Stimulated activated CD8-positive, alpha-beta memory T cell treated with anti-CD3 and anti-CD28 coated beads, Interleukin-4, amount 100 ng/mL, for 48 hours (primary cell): ENCODE results near the gene MAP3K3.
A peak's percentile ranks its signal among the peaks of the same experiment; 100 is the strongest.

Experiments used
- DNase-seq: peaks from one replicate; pipeline ENCODE4 v3.0.0-alpha.2; 2020

The MAP3K3 gene

DNA sequence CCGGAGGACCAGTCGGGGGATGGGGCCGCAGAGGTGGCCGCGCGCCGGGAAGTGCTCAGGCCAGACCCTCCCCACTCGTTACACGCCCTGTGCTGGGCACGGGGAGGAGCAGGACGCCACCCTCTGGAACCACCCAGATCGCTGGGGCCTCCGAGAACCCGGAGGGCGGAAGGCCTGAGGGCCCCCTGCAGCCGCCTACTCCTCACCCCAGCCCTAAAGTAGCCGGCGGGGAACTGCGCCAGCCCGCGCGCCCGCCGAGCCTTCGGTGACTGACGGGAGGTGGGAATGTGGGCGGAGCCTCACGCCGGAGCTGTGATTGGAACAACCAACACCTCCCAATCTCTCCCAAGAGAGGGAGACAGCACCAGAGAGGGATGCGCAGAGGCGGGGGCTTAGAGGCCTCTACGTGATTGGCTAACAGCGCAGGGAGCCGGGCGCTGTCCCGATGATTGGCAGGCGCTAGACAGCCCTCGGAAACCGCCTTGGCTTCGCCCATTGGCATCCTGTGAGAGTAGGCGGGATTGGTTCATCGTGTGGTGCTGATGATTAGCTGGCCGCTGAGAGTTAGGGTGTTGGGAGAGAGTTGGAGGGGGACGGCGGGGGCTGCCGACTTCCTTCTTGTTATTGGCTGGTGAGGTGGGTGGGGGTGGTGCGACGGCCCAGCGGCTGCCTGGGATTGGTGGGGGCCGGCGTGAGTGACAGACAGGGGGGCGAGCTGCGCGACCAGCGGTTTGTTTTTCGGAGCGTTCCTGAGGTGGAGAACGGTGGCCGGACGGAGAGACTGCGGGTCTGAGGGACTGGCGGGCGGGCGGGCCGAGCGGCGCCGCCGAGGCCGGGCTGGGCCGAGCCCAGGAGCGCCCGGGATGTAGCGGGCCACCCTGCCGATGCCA, at the start of gene MAP3K3:
MAP3K3 (plus strand) TSS at position 734 of the 890 bp plus-strand sequence. CDS start 343 bp downstream, outside the sequence.
- peak; percentile 96 for DNase-seq

DNA sequence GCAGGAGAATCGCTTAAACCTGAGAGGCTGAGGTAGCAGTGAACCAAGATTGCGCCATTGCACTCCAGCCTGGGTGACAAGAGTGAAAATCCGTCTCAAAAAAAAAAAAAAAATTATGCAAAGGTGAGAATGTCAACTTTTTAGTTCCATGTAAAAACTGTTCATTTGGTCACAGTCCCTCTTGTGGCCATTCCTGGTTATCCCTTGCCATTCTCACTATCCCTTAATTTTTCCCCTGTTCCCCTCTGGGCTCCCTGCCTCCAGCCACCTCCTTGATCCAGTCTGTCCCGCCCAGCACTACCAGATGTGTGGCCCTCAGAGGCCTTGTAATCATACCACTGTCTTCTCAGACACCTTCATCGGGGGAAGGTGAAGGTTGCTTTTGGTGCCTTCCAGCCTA, 48.6 kb upstream of the MAP3K3 start:
- DNase-seq, result no peak

GRCh38 chr17:63578027-63578768, 44.0 kb upstream of the MAP3K3 start:
- DNase-seq, result no peak

GRCh38 chr17:63578769-63579111, 43.5 kb upstream of the MAP3K3 start:
- no peak for DNase-seq

DNA sequence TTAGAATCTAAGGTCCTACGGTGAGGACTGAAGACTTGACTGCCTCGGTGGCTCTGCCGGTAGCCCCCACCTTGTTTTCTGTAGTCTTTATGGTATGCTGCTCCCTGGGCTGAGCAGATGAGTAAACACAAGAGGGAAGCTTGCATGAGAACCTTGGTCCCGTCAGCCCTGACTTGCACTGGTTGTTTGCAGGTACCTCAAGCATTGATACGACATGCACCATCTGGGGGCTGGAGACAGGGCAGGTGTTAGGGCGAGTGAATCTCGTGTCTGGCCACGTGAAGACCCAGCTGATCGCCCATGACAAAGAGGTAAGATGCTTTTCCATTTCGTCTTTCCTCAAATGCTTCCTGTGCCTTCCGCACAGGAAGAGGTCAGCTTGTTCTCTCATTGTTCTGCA, 42.6 kb upstream of the MAP3K3 start:
- DNase-seq, result no peak

- no peak for DNase-seq
Observed at GRCh38 chr17:63587770-63588169, 34.4 kb upstream of the MAP3K3 start.

- DNase-seq, result no peak
Observed at GRCh38 chr17:63588797-63589196, 33.4 kb upstream of the MAP3K3 start.

DNA sequence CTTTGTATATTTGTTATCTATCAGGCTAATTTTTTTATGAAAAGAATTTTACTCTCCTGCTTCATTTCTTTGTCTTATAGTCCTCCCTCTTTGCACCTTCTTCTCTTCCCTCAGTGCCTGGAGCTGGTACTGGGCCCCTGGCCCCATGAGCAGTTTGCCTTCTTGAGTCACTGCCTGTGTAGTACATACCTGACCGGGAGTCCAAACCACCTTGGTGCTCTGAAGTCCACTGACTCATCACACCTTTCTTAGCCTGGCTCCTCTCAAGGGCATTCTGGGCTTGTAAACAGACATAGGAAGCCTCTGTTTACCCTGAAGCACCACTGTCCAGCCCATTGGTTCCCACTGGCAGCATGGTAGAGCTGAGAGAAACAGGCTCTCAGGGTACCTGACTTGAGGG, 32.6 kb upstream of the MAP3K3 start:
- no peak for DNase-seq

DNA sequence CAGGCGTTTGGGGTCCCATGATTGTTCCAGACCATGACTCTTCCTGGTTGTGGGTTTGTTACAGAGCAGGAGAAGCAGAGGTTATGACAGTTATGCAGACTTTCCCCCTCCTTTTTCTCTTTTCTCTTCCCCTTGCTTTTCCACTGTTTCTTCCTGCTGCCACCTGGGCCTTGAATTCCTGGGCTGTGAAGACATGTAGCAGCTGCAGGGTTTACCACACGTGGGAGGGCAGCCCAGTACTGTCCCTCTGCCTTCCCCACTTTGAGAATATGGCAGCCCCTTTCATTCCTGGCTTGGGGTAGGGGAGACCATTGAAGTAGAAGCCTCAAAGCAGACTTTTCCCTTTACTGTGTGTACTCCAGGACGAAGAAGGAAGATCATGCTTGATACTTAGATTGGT, 29.4 kb upstream of the MAP3K3 start:
- DNase-seq, result no peak

DNA sequence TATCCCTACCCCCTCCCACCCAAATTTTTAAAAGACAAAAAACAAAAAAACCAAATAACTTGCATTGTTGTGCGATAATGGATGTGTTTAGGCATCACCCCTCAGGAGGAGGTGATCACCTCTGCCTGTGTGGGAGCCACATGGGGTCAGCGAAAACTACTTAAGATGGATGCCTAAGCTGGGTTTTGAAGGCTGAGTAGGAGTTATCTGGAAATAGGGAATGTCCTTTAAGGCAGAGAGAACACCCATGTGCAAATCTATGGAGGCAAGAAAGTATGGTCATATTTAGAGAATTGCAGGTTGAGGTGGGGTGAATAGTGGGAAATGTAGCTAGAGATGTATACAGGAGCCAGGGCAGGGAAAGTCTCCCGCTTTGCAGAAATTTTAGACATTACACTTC, 27.1 kb upstream of the MAP3K3 start:
- DNase-seq, result no peak

- no peak for DNase-seq
Observed at GRCh38 chr17:63596856-63597586, 25.2 kb upstream of the MAP3K3 start.

DNA sequence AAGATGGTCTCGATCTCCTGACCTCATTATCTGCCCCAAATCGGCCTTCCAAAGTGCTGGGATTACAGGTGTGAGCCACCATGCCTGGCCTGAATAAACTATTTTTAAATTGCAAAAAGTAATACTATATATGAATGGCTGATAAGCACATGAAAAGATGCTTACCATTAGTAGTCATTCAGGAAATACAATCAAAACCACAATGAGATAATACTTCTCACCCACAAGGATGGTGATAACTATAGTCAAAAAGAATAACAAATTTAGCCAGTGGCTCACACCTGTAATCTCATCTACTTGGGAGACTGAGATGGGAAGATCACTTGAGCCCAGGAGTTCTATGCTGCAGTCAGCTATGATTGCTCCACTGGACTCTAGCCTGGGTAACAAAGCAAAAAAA, 23.9 kb upstream of the MAP3K3 start:
- DNase-seq, result no peak

- DNase-seq, result peak; percentile 91
Observed at GRCh38 chr17:63600569-63601438, 21.4 kb upstream of the MAP3K3 start, which contains the start of gene TACO1. TACO1 (plus strand) TSS chr17:63600895; CDS start chr17:63601084, 189 bp downstream.

DNA sequence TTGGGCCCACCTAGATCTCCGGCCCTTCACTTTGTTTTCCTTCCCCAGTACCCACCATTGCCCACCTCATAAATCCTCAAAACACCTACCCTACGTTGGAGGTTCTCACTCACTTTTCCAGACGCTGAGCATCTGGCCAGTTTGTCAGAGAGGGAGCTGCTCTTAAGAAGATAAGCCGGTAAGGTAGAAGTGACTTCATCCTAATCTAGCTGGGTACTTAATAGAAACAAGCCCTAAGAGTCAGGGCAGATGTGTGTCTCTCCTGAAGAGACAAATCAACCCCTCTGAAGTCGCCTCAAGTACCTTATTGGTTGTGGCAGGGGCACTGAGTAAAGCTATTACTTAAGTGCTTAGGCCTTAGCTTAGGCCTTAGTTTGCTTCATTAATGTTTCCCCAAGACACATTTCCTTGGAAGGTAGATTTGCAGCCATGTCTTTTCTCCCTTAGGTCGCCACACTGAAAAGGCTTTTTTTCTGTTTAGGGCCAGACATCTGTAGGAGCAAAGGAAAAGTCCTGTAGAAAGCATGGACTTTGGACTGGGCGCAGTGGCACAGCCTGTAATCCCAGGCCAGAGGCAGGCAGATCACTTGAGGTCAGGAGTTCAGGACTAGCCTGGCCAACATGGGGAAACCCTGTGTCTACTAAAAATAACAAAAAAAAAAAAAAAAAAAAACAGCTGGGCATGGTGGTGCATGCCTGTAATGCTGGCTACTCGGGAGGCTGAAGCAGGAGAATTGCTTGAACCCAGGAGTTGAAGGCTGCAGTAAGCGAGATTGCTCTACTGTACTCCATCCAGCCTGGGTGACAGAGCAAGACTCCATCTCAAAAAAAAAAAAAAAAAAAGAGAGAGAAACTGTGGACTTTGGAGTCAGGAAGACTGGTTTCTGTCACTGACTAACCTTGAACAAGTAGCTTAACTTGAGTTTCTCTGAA, 20.5 kb upstream of the MAP3K3 start:
- no peak for DNase-seq

GRCh38 chr17:63609816-63610573, 12.2 kb upstream of the MAP3K3 start:
- no peak for DNase-seq

GRCh38 chr17:63610854-63611253, 11.4 kb upstream of the MAP3K3 start:
- no peak for DNase-seq

GRCh38 chr17:63611354-63611753, 10.9 kb upstream of the MAP3K3 start:
- DNase-seq, result no peak

DNA sequence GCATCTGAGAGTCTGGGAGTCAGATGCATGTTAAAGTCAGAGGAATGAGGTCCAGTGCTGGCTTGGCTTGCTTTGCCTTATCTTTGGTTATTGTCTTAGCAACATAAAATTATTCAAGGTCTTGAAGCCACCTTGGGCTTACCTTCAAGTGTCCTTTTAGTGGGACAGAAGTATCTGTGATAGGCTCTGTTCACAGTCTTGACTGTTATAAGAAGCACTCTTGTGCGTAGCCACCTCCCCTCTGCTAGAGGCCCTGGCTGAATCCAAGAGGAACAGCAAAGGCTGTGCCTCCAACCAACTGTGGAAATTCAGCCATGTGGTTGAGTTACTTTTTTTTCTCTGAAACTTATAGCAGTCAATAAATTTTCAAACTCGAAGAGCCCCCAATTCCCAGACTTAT, 8.6 kb upstream of the MAP3K3 start:
- no peak for DNase-seq

GRCh38 chr17:63621229-63621683, 961 bp upstream of the MAP3K3 start:
- no peak for DNase-seq
